HepG2 (cell line): ENCODE data around the gene SPIRE1. TPM values are rescaled to one million over a fixed set of nuclear protein-coding genes. Genes with fewer than 3 reads are reported as not detected.

Experiments
- ATAC-seq: fragments of 200-7000 bp; cut with Tn5 transposase; 3 replicates; pipeline ENCODE4 v1.9.1; 2020; ENCODE audit warnings: mild to moderate bottlenecking, moderate library complexity
- BruUV-seq: library from RNA; stranded (reverse); fragments of 400-500 nt; replicated peaks from 2 replicates; lab custom pipeline; 2021; lab: Mats Ljungman, UMichigan
- CTCF ChIA-PET: fragments of 300-600 bp; formaldehyde crosslinking; extraction: SDS; loops from one replicate; lab custom pipeline; 2021; ENCODE audit warnings: low total read pairs, inconsistent platforms, low intra/inter-chr PET ratio; lab: Yijun Ruan, JAX
- POLR2A ChIA-PET: fragments of 350-600 bp; sonication (Branson Sonifier 250); formaldehyde crosslinking; loops from one replicate; lab custom pipeline; 2020; ENCODE audit warnings: antibody characterized with exemption, inconsistent platforms; lab: Yijun Ruan, JAX
- DNase-seq: peaks from one replicate; pipeline ENCODE4 v3.0.0-alpha.2; 2015; ENCODE audit warnings: low spot score
- FAIRE-seq: peaks from 3 replicates; lab custom pipeline; 2011; peaks lifted over from hg19 to GRCh38; lab: Jason Lieb, UNC
- H2AFZ ChIP-seq: one replicate; pipeline ENCODE4 v1.6.1; 2011; ENCODE audit warnings: low read length, inconsistent platforms
- H3K27ac ChIP-seq: fragments of 300-600 bp; 3 replicates; pipeline ENCODE4 v1.8.0; 2011; ENCODE audit warnings: mixed run types, mild to moderate bottlenecking, mixed read lengths, low read length, inconsistent platforms; ENCODE audit not compliant: insufficient read depth; ENCODE audit errors: extremely low read length
- H3K27me3 ChIP-seq, 2 experiments: fragments of 200-600 bp in 1 of 2; 2 replicates in 1 of 2; 3 replicates in 1 of 2; pipeline versions ENCODE4 v1.6.0 to v1.8.0; 2011; ENCODE audit warnings: low read length in 2 of 2, mild to moderate bottlenecking in 2 of 2, moderate library complexity in 2 of 2, inconsistent platforms in 1 of 2; ENCODE audit not compliant: insufficient read depth in 2 of 2, control insufficient read depth in 1 of 2
- H3K36me3 ChIP-seq, 2 experiments: fragments of 200-600 bp in 1 of 2; replicated peaks in 1 of 2; 2 replicates in 1 of 2; 3 replicates in 1 of 2; pipeline versions ENCODE4 v1.5.1 to v1.8.0; 2011; ENCODE audit warnings: low read length in 2 of 2, inconsistent platforms in 1 of 2; ENCODE audit not compliant: insufficient read depth in 2 of 2, control insufficient read depth in 1 of 2
- H3K4me1 ChIP-seq: 2 replicates; pipeline ENCODE4 v1.5.1; 2012; ENCODE audit warnings: low read length, inconsistent platforms; ENCODE audit not compliant: insufficient read depth
- H3K4me2 ChIP-seq: 2 replicates; pipeline ENCODE4 v1.6.0; 2011; ENCODE audit warnings: low read depth, low read length, inconsistent platforms
- H3K4me3 ChIP-seq, 3 experiments: fragments of 200-600 bp in 1 of 3; sonication (generic), shearing (Covaris generic) in 1 of 3; replicated peaks in 1 of 3; 2 replicates each; pipeline ENCODE4 v1.5.1; 2011 to 2016; ENCODE audit warnings: low read length in 3 of 3, inconsistent platforms in 2 of 3, low read depth in 2 of 3, mild to moderate bottlenecking in 2 of 3, control low read depth in 1 of 3, mixed read lengths in 1 of 3; ENCODE audit not compliant: insufficient read depth in 1 of 3
- H3K79me2 ChIP-seq: one replicate; pipeline ENCODE4 v1.6.1; 2011; ENCODE audit warnings: low read length, inconsistent platforms; ENCODE audit not compliant: insufficient read depth
- H3K9ac ChIP-seq: 2 replicates; pipeline ENCODE4 v1.6.0; 2011; ENCODE audit warnings: mild to moderate bottlenecking, low read depth, low read length, inconsistent platforms; ENCODE audit not compliant: insufficient read depth
- H3K9me3 ChIP-seq: 2 replicates; pipeline ENCODE4 v1.5.1; 2012; ENCODE audit warnings: mild to moderate bottlenecking, low read length
- H4K20me1 ChIP-seq: 2 replicates; pipeline ENCODE4 v1.6.0; 2011; ENCODE audit warnings: inconsistent platforms, mild to moderate bottlenecking, low read length, moderate library complexity; ENCODE audit not compliant: insufficient read depth
- DNMT3B ChIP-seq: conservative IDR thresholded peaks from 2 replicates; pipeline ENCODE4 v1.6.1; 2016; ENCODE audit warnings: missing biosample characterization, control low read depth
- HMGA1 ChIP-seq: sonication (generic); formaldehyde crosslinking; conservative IDR thresholded peaks from 2 replicates; pipeline ENCODE4 v1.4.0; 2020; ENCODE audit warnings: missing genetic modification reagents
- RELA ChIP-seq: sonication (generic); formaldehyde crosslinking; IDR thresholded peaks from 2 replicates; pipeline ENCODE4 v1.4.0; 2020; ENCODE audit warnings: missing genetic modification reagents
- REPIN1 ChIP-seq: sonication (generic); formaldehyde crosslinking; IDR thresholded peaks from 2 replicates; pipeline ENCODE4 v1.8.0; 2022; ENCODE audit warnings: missing genetic modification reagents, low read depth, mild to moderate bottlenecking, borderline replicate concordance
- ZKSCAN5 ChIP-seq: sonication (generic); formaldehyde crosslinking; IDR thresholded peaks from 2 replicates; pipeline ENCODE4 v1.5.1; 2020; ENCODE audit warnings: mild to moderate bottlenecking, missing genetic modification reagents
- ZMYM4 ChIP-seq: sonication (generic); formaldehyde crosslinking; IDR thresholded peaks from 2 replicates; pipeline ENCODE4 v1.8.1; 2023; ENCODE audit warnings: mild to moderate bottlenecking, missing genetic modification reagents
- ZNF30 ChIP-seq: sonication (generic); formaldehyde crosslinking; IDR thresholded peaks from 2 replicates; pipeline ENCODE4 v1.5.0; 2020; ENCODE audit warnings: mild to moderate bottlenecking, missing genetic modification reagents
- ZNF383 ChIP-seq: sonication (generic); formaldehyde crosslinking; IDR thresholded peaks from 2 replicates; pipeline ENCODE4 v1.4.0; 2020; ENCODE audit warnings: missing genetic modification reagents, mild to moderate bottlenecking, borderline replicate concordance
- ZNF605 ChIP-seq: sonication (generic); formaldehyde crosslinking; IDR thresholded peaks from 2 replicates; pipeline ENCODE4 v1.8.0; 2022; ENCODE audit warnings: mild to moderate bottlenecking, missing genetic modification reagents
- WGBS: methylation state at CpG from one replicate; pipeline ENCODE4 v1.1.6; 2017; ENCODE audit warnings: low lambda C conversion rate; 5-methylcytosine and 5-hydroxymethylcytosine counted together
- in situ Hi-C: cut with HindIII; loops from 2 replicates; pipeline ENCODE4 v1.10.0; 2017; ENCODE audit warnings: low pct_unique_long_range_greater_than_20kb; ENCODE audit not compliant: extremely low pct_ligation_motif_present
- intact Hi-C: fragments of 100-400 bp; cut with micrococcal nuclease; formaldehyde crosslinking; loops from one replicate; pipeline ENCODE4 v1.10.0; 2022; ENCODE audit not compliant: unreplicated experiment
- polyA plus RNA-seq, 8 experiments: library from polyadenylated mRNA; depleted of rRNA in 3 of 8; stranded (reverse) in 7 of 8; unstranded in 1 of 8; fragments of >200 nt; fragmentation: Illumina TruSeq in 4 of 8; extraction: Trizol in 4 of 8; gene quantifications; 2 replicates each; pipeline versions ENCODE4 v1.2.1 to v1.2.3, GENCODE V29; 2011 to 2016; ENCODE audit warnings: low read depth in 4 of 8, missing spikeins in 1 of 8, mixed read lengths in 1 of 8; ENCODE audit not compliant: insufficient read depth in 1 of 8
- total RNA-seq, 5 experiments: library from RNA; depleted of rRNA; stranded (reverse); fragments of >200 nt; fragmentation: Illumina TruSeq; extraction: Trizol; gene quantifications; 2 replicates each; pipeline ENCODE4 v1.2.3, GENCODE V29; 2016; ENCODE audit warnings: low read depth in 1 of 5
- TF ChIP-seq, protein P1 (sequence below): sonication (generic); formaldehyde crosslinking; IDR thresholded peaks from 2 replicates; pipeline ENCODE4 v1.4.0; 2020; ENCODE audit warnings: missing genetic modification reagents

SPIRE1 gene
- total and polyA plus RNA-seq, 2 of the 13 experiments (the other 11 are each of a cell fraction or from before 2014, with no cell fraction given): 9.9 to 21.3 TPM

DNA sequence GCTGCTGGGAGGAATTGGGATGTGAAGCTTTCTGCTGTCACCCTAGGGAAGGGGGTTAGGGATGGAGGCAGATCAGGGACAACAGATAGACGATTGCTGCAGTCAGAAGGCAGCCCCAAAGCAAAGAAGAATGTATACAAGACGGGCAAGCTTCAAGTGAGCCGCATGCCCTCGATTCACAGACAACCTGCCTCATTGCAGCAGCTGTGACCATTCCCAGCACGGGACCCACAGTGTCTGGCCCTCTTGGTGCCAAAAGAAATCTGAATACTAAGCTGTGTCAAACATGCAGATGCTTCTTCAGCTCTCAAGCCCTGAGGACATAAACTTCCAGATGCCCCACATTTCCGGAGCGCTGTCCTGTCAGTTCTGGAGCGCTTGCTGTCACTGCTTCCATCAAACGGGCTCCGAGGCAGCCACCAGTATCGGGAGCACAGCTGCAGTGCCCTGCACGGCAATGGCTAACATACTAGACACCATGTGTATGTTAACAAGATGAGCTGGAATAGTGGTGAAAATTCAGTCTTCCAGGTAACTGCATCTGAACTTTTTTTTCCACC lies 216.4 kb downstream of the SPIRE1 start:
- Histone ChIP-seq H3K79me2 (no peaks in the 10 kb centered on the region), H3K9me3 (no peaks in the 10 kb centered on the region), H4K20me1 (no peaks in the 10 kb centered on the region), H2AFZ (no peak overlapping the region), H3K9ac (no peak overlapping the region), H3K36me3 (no peaks in the 10 kb centered on the region), H3K4me2 (no peak overlapping the region), H3K4me3 (no peak overlapping the region), H3K4me1 (no peaks in the 10 kb centered on the region), H3K27me3 (no peaks in the 10 kb centered on the region), H3K27ac (no peak overlapping the region)
- no TSS peak for BruUV-seq
- 93% methylated on average over 12 of the region's 12 CpGs for WGBS
- no peak for DNase-seq
- TF ChIP-seq REPIN1 (CRISPR knock-in tag): no peak
- no peak for TF ChIP-seq RELA
- TF ChIP-seq DNMT3B: no peak
- no peak for TF ChIP-seq ZKSCAN5
- no peak for TF ChIP-seq ZMYM4 (CRISPR knock-in tag)
- no peak for TF ChIP-seq HMGA1 (CRISPR knock-in tag)
- no peak for TF ChIP-seq ZNF383
- no peak for TF ChIP-seq ZNF30
- no peak for TF ChIP-seq ZNF605
- TF ChIP-seq, protein P1, sequence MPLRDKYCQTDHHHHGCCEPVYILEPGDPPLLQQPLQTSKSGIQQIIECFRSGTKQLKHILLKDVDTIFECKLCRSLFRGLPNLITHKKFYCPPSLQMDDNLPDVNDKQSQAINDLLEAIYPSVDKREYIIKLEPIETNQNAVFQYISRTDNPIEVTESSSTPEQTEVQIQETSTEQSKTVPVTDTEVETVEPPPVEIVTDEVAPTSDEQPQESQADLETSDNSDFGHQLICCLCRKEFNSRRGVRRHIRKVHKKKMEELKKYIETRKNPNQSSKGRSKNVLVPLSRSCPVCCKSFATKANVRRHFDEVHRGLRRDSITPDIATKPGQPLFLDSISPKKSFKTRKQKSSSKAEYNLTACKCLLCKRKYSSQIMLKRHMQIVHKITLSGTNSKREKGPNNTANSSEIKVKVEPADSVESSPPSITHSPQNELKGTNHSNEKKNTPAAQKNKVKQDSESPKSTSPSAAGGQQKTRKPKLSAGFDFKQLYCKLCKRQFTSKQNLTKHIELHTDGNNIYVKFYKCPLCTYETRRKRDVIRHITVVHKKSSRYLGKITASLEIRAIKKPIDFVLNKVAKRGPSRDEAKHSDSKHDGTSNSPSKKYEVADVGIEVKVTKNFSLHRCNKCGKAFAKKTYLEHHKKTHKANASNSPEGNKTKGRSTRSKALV (CRISPR knock-in tag): no peak
- FAIRE-seq: no peak
- intact Hi-C loops: no loop called here
- CTCF ChIA-PET: no interaction called here
- in situ Hi-C loops: no loop called here
- ATAC-seq: no peak
- POLR2A ChIA-PET: no interaction called here
